Stimulated activated CD8-positive, alpha-beta memory T cell treated with anti-CD3 and anti-CD28 coated beads, Interleukin-7, amount 100 ng/mL, for 48 hours (primary cell): ENCODE results near the gene OLFML2A.
"Not testable (repeated sequence)": the region's sequence is repeated elsewhere in the genome, so short reads cannot be mapped to it uniquely, and the experiment has no call there.

ENCODE experiments used
- DNase-seq, 2 donors: peaks; one replicate each; pipeline ENCODE4 v3.0.0-alpha.2; 2020; ENCODE audit warnings: low read depth in 1 of 2; ENCODE audit errors: extremely low read depth in 1 of 2

The OLFML2A gene

GRCh38 chr9:124776954-124777648 is at the start of gene OLFML2A:
Gene OLFML2A, plus strand, starts transcription at chr9:124777133. Its CDS starts 138 bp downstream, at chr9:124777271.
- no peak for DNase-seq

DNA sequence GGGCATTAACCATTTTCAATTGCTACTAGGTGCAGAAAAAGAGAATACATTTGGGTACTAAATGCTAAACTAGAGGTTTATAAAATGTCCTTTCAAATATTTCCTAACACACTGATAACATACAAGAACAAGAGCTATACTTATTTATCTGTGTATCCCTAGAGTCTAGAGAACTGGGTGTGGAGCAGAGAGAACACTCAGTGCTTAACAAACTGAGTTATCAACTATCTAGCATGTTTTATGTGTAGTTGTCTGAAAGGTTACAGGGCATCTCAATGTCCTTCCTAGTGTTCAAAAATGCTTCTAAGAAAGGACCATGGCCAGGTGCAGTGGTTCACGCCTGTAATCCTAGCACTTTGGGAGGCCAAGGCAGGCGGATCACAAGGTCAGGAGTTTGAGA is 46.2 kb upstream of the OLFML2A start:
- DNase-seq: no peak

DNA sequence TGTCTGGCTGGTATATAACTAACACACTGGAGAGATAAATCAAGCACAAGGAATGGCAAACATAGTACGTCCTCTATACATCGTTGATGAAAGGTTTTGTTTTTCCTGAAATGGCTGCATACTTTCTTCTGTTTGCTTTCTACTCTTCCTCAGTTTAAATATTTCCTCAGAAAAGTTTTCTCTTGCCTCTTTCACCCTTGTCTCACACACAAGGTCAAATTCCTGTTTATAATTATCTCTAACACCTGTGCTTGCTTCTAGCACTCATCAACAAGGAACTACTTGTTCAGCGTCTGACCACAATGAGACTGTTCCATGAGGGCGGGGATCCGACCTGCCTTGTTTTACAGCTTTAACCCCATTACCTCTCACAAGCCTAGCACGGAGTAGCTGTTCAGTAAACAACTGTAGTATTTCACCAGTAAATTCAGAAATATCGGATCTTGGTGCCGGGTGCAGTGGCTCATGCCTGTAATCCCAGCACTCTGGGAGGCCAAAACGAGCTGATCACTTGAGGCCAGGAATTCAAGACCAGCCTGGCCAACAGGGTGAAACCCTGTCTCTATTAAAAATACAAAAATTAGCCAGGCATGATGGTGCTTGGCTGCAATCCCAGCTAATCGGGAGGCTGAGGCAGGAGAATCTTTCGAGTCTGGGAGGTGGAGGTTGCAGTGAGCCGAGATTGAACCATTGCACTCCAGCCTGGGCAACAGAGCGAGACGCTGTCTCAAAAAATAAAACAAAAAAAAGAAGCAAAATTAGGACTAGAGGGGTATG is 42.8 kb upstream of the OLFML2A start:
- no peak for DNase-seq

- not testable (repeated sequence) for DNase-seq
Observed at GRCh38 chr9:124734741-124735083, 42.2 kb upstream of the OLFML2A start.

- DNase-seq: no peak
Observed at GRCh38 chr9:124735121-124735520, 41.8 kb upstream of the OLFML2A start.

- not testable (repeated sequence) for DNase-seq
Observed at GRCh38 chr9:124738075-124738474, 38.9 kb upstream of the OLFML2A start.

DNA sequence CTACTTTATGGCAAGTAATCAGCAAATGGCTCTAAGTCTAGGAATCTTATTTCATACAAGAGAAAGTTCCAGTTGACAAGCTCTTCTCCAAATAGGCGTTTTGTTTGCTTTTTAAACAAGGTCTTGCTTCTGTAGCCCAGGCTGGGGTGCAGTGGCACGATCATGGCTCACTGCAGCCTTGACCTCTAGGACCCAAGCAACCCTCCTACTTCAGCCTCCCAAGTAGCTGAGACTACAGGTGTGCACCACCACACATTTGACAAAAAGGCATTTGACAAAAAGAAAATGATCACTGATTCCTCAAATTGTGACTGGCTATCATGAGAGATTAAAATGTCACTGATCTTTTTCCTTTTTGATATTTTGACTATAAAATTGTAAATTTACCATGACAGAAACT is 37.6 kb upstream of the OLFML2A start:
- no peak for DNase-seq

- DNase-seq: no peak
Observed at GRCh38 chr9:124741149-124741548, 35.8 kb upstream of the OLFML2A start.

- DNase-seq: no peak
Observed at GRCh38 chr9:124741662-124742061, 35.3 kb upstream of the OLFML2A start.

DNA sequence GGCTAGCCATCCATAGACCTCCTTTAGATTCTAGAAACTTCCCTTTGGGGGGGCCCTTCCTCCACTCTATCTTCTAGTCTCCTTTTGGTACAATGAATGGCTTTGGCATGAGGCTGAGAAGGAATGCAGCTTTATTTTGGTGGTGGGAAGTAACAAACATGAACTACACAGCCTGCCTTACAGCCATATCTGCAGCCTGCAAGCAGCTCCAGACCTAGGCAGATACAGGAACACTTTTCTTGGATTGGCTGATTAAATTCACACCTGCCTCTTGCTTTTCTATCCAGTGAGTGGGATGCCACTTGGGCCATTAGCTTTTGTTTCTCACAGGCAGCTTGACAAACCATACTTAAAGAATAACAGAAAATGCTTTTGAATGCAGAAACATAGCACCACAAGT is 34.0 kb upstream of the OLFML2A start:
- no peak for DNase-seq

GRCh38 chr9:124743686-124744348 is 33.1 kb upstream of the OLFML2A start:
- no peak for DNase-seq

DNA sequence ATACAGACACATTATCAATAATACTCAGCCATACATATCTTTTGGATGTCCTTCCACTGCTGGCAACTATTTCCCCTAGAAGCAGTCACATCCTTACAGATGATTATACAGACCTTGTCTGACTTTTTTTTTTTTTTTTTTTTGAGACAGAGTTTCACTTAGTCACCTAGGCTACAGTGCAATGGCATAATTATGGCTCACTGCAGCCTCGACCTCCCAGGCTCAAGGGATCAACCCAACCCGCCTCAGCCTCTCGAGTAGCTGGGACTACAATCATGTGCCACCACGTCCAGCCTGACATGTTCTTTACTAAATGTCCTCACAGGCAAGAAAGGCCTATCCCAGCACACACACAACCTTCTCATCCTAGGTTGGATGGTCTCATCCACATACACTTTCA is 29.9 kb upstream of the OLFML2A start:
- DNase-seq: no peak

DNA sequence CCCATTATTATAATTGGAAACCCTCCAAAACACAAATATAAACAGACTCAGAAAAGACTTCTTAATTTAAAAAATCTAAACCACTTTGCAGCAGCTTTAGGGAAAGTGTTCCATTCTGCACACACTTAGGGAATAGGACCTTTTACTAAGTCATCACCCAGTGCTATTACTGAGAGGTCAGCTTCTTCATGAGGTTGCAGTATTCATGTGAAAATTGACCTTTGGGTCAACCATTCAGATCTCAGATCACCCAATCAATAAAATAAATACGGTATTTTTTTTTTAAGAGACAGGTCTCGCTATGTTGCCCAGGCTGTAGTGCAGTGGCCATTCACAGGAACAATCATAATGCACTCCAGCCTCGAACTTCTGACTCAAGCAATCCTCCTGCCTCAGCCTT is 27.6 kb upstream of the OLFML2A start:
- DNase-seq: no peak

DNA sequence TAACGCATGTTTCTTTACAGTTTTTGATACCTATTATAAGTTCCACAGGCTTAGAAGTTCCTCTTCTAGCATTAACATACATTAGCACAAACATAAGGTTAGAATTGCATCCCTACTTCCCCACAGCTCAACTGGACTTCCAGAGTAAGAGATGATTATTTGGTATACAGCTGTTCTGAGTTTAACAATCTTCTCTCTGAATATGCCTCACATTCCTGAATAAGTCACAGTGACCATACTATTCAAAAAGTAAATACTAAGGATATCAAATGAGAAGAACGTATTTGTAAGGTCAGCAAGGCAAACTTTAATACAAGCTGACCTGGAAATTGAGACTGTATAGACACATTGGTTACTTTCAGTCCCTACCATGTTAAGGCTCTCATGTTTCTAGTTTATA is 27.2 kb upstream of the OLFML2A start:
- no peak for DNase-seq

DNA sequence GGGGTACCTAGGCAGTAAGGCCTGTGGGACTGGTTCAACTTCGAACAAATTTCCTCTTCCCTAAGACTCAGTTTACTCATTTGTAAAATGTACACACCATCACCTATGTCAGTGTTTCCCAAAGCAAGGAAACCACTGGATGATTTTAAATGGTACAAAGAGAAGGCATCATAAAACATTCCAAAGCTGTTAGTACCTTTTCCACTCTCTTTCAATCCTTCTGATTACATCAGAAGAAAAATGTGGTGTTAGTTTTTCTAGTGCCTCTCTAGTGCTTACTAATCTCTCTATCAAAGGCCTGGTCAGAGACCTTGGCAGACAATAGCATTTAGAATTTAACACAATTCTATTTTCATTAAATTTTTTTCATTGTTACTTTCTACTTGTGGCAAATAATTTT is 24.0 kb upstream of the OLFML2A start:
- no peak for DNase-seq

DNA sequence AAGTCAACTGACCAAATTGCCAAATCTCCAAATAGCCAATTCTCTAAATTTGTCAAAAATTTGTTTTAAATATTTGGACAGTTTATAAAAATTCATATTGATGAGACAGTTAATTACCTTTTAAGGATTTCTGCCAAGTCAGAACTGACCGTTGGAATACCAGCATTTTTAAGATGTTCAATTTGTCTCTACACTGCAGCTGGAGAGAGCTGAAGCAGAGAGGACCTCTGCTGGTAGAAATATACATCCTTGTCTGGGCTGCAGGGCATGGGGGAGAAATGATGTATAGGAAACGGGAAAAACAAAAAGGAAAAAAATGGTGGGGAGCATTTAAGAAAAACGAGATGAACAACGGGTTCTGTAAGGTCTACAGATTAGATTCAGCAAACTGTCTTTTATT is 22.6 kb upstream of the OLFML2A start:
- DNase-seq: no peak

DNA sequence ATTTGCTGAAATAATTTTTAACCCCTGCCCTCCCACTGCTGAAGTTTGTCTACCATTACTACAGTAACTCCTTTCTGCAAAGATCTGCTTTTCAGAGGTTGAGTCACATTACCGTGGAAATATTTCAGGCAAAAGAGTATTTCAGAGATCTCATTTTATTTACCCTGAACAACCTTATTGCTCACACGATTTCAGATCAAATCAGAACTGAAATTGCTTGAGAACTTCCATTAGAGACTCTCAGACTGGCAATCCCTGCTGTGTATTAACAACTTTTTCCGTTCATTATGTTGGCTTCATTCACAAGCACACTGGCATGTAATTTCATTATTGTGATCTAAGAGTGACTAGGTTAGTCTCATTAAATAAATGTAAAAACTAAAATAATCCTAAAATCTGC is 21.9 kb upstream of the OLFML2A start:
- DNase-seq: no peak

DNA sequence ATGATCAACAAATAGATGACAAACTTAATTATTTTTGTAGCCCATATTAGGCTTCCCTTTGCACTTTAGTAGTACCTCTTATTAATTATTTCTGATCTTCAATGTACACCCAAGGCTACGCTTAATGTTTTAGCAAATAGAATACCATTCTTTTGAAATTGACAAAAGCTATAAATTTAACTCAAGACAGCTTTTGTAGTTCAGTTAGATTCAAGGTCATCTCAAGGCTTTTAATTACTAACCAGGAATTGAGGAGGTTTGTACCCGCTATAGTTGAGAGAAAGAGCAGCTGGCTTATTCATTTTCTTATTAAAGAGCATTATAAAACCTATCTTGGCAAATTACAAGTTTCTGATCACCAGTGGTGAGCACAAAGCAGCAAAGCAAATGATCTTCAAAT is 20.9 kb upstream of the OLFML2A start:
- DNase-seq: no peak

- DNase-seq: no peak
Observed at GRCh38 chr9:124757616-124758015, 19.3 kb upstream of the OLFML2A start.

- DNase-seq: no peak
Observed at GRCh38 chr9:124758061-124758460, 18.9 kb upstream of the OLFML2A start.

GRCh38 chr9:124758691-124759090 is 18.2 kb upstream of the OLFML2A start:
- no peak for DNase-seq

- no peak for DNase-seq
Observed at GRCh38 chr9:124759327-124759726, 17.6 kb upstream of the OLFML2A start.
